ENCODE data around the gene KRTAP17-1. TPM values are rescaled to one million over a fixed set of nuclear protein-coding genes. Genes with fewer than 3 reads are reported as not detected.

KRTAP17-1 gene
- polyA plus RNA-seq, 1 donor (not counting 4 experiments of a cell fraction or from before 2014, with no cell fraction given), result not detected

DNA sequence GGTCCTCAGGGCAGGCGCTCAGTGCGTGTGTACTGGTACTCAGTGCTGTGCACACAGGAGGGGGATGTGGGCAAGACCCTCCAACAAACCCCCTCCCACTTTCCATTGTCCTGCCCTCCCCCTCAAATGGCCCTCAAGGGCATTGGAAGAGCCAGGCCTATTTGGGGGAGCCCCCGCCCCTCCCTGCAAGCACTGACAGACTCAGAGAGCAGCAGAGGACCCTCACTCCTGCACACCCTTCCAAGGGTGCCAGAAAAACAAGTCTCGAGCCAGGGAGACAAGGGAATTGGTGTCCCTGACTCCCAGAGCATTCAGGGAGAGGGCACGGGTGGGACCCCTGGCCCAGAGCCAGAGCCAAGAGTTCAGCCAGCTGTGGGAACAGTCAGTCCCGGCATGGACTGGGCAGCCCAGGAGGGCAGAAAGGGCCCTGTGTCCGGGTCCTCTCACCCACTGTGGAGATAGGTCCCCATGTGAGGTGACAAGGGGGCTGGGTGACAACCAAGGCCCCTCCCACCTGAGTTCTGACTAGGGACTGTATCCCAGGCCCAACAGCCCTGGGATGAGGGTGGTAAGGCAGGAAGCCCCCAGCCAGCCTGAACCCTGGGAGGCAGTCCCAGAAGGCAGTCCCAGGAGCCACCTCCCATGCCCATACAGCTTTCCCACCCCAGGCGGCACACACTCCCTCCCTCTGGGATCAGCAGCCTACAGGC is 12.1 kb upstream of the KRTAP17-1 start:
- no peak overlapping the region for H2AFZ ChIP-seq (ENCODE audit: control insufficient read depth, low read length)
- dilution Hi-C loops (cut with MboI; ENCODE audit: extremely low pct_ligation_motif_present, low sequenced_read_pairs), result no loop called here

DNA sequence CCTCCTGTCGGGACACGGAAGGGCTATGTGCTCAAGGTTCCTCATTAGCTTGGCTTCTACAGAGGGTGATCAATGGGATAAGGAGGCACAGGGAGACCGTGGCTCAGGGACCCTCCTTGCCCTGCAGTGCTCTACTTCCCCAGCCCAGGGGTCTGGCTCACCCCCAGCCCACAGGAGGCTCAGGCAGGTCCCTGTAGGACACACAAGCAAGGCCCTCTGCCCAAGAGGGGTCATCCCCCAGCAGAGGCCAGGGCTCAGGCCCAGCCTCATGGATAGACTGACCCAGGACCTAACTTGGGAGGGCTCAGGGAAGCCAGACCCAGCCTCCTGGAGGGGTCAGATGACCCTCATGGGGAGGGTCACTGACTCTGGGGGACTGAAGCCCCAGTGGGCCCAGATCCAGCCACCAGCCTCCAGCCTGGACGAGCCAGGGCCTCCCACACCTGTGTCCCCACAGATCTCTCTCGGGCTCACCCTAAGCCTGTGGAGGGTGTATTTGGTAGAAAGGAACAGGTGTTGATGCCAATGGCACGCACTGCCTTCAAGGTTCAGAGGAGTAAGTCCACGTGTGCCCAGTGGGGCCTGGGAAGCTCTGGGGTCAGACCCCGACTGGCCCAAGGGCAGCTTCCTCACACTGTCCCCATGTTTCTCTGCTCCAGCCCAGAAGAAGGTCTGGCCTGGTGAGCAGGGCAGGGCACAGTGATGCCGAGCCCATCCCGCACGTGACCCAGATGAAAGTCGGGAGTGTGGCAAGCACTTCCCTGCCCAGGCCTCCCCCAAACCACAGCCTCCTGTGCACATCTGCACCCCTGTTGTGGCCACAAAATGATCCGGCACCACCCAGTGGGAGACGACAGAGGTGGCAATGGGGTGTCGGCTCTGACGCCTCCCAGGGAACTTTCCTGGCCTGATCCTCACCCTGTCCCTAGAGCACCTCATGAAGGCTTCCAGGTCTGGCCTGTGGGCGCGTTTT is 10.9 kb upstream of the KRTAP17-1 start:
- H3K27me3 ChIP-seq (ENCODE audit: control insufficient read depth, extremely low read depth, insufficient read depth, low read length), result no peaks in the 10 kb centered on the region
- no peak overlapping the region for H3K4me3 ChIP-seq (ENCODE audit: control insufficient read depth in 2 of 3, extremely low read depth in 1 of 3, insufficient read depth in 2 of 3, low read depth in 1 of 3, low read length in 3 of 3)
- H3K9me3 ChIP-seq (ENCODE audit: control insufficient read depth, low read depth, low read length), result no peaks in the 10 kb centered on the region
- H3K27ac ChIP-seq (ENCODE audit: control insufficient read depth, insufficient read depth, low read length), result no peak overlapping the region
- H3K9ac ChIP-seq (ENCODE audit: control insufficient read depth, extremely low read depth, insufficient read depth, low read length), result no peak overlapping the region
- FAIRE-seq (no peak), DNase-seq (ENCODE audit: low read depth, low spot score) (no peak)
- H2AFZ ChIP-seq (ENCODE audit: control insufficient read depth, low read length), result no peak overlapping the region
- no peaks in the 10 kb centered on the region for H3K4me1 ChIP-seq (ENCODE audit: control insufficient read depth, extremely low read depth, insufficient read depth, low read length)
- no peaks in the 10 kb centered on the region for H4K20me1 ChIP-seq (ENCODE audit: control insufficient read depth, extremely low read depth, insufficient read depth, low read length)
- no peak for TF ChIP-seq EZH2 (IDR thresholded peaks at IDR 0.05; ENCODE audit: low read length)
- TF ChIP-seq, protein P1, sequence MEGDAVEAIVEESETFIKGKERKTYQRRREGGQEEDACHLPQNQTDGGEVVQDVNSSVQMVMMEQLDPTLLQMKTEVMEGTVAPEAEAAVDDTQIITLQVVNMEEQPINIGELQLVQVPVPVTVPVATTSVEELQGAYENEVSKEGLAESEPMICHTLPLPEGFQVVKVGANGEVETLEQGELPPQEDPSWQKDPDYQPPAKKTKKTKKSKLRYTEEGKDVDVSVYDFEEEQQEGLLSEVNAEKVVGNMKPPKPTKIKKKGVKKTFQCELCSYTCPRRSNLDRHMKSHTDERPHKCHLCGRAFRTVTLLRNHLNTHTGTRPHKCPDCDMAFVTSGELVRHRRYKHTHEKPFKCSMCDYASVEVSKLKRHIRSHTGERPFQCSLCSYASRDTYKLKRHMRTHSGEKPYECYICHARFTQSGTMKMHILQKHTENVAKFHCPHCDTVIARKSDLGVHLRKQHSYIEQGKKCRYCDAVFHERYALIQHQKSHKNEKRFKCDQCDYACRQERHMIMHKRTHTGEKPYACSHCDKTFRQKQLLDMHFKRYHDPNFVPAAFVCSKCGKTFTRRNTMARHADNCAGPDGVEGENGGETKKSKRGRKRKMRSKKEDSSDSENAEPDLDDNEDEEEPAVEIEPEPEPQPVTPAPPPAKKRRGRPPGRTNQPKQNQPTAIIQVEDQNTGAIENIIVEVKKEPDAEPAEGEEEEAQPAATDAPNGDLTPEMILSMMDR (optimal IDR thresholded peaks at IDR 0.05 in 1 of 3, IDR thresholded peaks at IDR 0.05 in 1 of 3, conservative IDR thresholded peaks at IDR 0.05 in 1 of 3; ENCODE audit: extremely low read depth in 1 of 3, insufficient read depth in 2 of 3, low read length in 3 of 3), result peak in 1 of 3 experiments; percentile 18
- no peaks in the 10 kb centered on the region for H3K9me1 ChIP-seq (ENCODE audit: control insufficient read depth, extremely low read depth, insufficient read depth, low read length)
- no peak overlapping the region for H3K4me2 ChIP-seq (ENCODE audit: control insufficient read depth, extremely low read depth, insufficient read depth, low read depth, low read length)
- dilution Hi-C loops (cut with MboI; ENCODE audit: extremely low pct_ligation_motif_present, low sequenced_read_pairs), result no loop called here
- H3K79me2 ChIP-seq (ENCODE audit: control insufficient read depth, insufficient read depth, low read length), result no peaks in the 10 kb centered on the region
- no peaks in the 10 kb centered on the region for H3K36me3 ChIP-seq (ENCODE audit: control insufficient read depth in 2 of 2, extremely low read depth in 1 of 2, insufficient read depth in 2 of 2, low read length in 2 of 2)

More for the DNA sequence above, 12.1 kb upstream of the KRTAP17-1 start:
- TF ChIP-seq EZH2 (IDR thresholded peaks at IDR 0.05; ENCODE audit: low read length), result no peak
- TF ChIP-seq, protein P1 (optimal IDR thresholded peaks at IDR 0.05 in 1 of 3, IDR thresholded peaks at IDR 0.05 in 1 of 3, conservative IDR thresholded peaks at IDR 0.05 in 1 of 3; ENCODE audit: extremely low read depth in 1 of 3, insufficient read depth in 2 of 3, low read length in 3 of 3), result no peak
- Histone ChIP-seq H3K36me3 (ENCODE audit: control insufficient read depth in 2 of 2, extremely low read depth in 1 of 2, insufficient read depth in 2 of 2, low read length in 2 of 2) (no peaks in the 10 kb centered on the region), H3K79me2 (ENCODE audit: control insufficient read depth, insufficient read depth, low read length) (no peaks in the 10 kb centered on the region), H3K4me2 (ENCODE audit: control insufficient read depth, extremely low read depth, insufficient read depth, low read depth, low read length) (no peak overlapping the region), H3K9ac (ENCODE audit: control insufficient read depth, extremely low read depth, insufficient read depth, low read length) (no peak overlapping the region), H3K4me1 (ENCODE audit: control insufficient read depth, extremely low read depth, insufficient read depth, low read length) (no peaks in the 10 kb centered on the region), H3K27ac (ENCODE audit: control insufficient read depth, insufficient read depth, low read length) (no peak overlapping the region), H3K4me3 (ENCODE audit: control insufficient read depth in 2 of 3, extremely low read depth in 1 of 3, insufficient read depth in 2 of 3, low read depth in 1 of 3, low read length in 3 of 3) (no peak overlapping the region), H3K27me3 (ENCODE audit: control insufficient read depth, extremely low read depth, insufficient read depth, low read length) (no peaks in the 10 kb centered on the region), H4K20me1 (ENCODE audit: control insufficient read depth, extremely low read depth, insufficient read depth, low read length) (no peaks in the 10 kb centered on the region), H3K9me1 (ENCODE audit: control insufficient read depth, extremely low read depth, insufficient read depth, low read length) (no peaks in the 10 kb centered on the region), H3K9me3 (ENCODE audit: control insufficient read depth, low read depth, low read length) (no peaks in the 10 kb centered on the region)
- no peak for DNase-seq (ENCODE audit: low read depth, low spot score)
- no peak for FAIRE-seq

Data from keratinocyte (primary cell).